Measurements from ENCODE around the gene RALGPS2. TPM values are rescaled to one million over a fixed set of nuclear protein-coding genes. Genes with fewer than 3 reads are reported as not detected.
"Not testable (repeated sequence)": the region's sequence is repeated elsewhere in the genome, so short reads cannot be mapped to it uniquely, and the experiment has no call there.

The RALGPS2 gene
- total RNA-seq, 1 donor from 2014 or later: 24.7 TPM

DNA sequence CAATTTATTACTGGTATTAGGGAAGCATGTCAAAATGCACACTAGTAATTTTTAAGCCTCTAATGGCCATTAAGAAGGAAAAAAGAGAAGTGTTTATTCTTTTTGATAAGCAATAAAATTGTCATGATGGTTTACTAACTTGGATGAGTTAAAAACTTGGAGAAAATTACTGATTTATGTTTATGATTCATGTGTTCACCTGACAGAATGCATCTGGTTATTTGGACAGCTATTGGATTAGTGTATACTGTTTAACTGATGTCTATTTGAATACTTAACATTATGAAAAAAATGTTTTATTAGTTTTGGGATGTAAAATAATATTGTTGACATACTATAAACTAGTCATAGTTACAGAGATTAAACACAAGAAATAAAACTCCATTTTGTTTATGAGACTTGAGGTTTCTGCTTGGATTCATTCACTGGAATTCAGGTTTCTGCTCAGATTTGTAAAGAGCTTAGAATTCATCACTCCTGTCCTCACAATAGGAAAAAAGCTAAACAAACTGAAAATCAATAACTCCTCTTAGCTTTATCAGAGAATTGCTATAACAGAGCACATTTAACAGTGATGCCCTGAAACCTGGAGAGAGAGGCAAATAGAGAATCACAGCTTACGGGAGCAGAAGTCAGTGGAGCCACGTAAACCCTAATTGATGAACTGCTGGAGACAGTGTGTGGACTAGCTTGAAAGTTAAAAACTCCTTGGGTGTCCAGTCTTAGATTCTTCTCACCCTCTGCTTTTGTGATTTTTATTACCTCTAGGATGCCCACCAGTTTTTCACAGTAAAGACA is 56.7 kb downstream of the RALGPS2 start:
- no peak for DNase-seq (ENCODE audit: low read depth, low spot score)

DNA sequence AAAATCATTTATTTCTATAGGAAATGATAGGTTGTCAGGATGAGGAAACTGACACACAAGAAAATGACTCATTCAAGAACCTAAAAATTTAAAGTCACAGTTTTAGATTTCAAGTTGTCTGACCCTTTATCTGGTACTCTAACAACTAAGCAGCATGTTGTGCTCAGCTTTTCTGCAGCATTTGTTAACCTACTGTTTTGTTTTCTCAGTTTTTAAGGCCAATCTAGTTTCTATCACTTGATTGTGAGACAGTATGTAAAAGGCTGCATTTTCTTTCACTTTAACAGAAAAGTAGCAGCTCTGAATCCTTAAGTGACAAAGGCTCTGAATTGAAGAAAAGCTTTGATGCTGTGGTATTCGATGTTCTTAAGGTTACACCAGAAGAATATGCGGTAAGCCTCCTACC is 59.1 kb downstream of the RALGPS2 start:
- no peak for DNase-seq (ENCODE audit: low read depth, low spot score)

DNA sequence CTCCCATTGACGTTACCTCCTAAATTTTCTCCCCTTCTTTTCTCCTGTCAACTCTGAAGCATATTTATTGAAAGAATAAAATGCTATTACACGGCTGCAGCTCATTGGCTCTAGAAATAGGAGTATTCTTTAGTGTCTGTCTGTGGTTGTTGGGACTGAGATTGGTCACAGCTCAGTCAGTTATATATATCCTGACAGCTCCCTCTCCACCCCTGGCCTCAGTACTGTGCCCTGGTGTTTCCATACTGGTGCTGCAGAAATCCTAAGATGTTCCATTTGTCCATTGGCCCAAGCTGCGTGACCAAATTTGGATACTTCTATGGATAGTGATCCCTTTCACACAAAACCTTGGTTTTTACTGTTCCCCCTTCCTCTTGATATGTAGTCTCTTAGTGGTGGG is 67.3 kb downstream of the RALGPS2 start:
- no peak for DNase-seq (ENCODE audit: low read depth, low spot score)

DNA sequence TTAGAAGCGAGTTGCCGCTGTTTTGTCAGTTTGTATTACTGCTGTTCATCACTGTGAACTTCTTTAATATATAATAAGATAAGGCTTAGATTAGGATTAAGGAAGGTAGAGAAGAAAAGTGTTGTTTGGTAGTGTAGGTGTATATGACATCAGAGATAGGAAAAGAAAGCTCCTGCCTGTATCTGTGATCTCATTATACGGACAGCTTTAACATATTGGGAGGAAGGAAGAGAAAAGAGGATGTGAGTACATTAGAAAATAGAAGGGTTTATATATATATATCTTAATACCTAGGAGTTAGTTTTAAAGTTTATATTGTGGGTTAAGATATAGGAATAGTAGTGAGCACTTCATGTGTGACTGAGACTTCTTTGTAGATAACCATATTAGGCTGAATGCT is 71.0 kb downstream of the RALGPS2 start:
- DNase-seq (ENCODE audit: low read depth, low spot score): no peak

DNA sequence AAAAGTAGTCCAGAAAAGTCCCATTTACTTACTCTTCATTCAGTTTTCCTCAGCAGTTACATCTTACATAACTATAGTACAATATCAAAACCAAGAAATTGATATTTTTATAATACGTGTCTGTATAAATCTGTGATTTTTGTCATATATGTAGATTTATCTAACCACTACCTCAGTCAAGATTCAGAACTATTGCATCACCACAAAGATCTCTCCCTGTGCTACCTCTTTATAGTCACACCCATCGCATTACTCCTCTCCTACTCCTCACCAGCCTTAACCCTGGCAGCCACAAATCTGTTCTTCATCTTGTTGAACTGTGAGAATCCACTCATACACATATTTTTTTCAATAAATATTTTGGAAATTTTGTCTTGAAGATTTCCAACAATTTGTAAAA is 72.5 kb downstream of the RALGPS2 start:
- DNase-seq (ENCODE audit: low read depth, low spot score): no peak

DNA sequence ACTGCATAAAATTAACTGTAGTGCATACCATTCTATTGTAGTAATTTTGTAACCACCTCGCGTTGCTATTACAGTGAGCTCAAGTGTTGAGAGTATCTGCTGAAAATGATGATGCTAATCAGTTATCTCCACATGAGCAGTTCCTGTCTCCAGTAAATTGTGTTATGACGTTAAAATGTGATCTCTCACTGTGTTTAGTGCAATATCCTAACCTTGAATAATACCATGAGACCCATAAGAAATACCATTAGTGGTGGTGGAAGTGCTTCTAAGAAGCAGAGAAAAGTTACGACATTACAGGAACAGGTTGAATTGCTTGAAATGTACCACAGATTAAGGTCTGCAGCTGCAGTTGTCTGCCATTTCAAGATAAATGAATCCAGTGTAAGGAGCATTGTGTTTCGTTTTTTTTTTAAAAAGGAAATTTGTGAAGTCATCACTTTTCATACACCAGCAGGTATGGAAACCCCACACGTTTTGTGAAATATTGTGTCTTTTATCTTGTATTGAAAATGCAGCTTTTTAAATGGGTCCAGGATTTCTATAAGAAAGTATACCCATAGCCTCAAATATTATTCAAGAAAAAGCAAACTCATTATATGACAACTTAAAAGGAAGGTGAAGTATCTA is 73.3 kb downstream of the RALGPS2 start:
- no peak for DNase-seq (ENCODE audit: low read depth, low spot score)

DNA sequence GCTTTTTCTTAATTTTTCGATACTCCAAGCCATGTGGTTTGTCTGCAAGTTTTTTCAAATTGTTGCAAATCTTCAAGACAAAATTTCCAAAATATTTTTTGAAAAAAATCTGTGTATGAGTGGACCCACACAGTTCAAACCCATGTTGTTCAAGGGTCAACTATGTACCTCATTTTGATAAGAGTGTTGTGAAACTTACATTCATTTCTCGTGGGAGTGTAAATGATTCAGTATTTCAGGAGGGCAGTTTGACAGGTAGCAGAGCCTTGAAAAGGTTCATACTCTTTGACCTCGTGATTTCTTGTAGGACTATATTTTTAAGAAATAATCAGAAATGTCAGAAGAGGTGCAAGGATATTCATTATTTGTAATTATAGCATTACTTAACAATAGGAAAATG is 77.8 kb downstream of the RALGPS2 start:
- DNase-seq (ENCODE audit: low read depth, low spot score): no peak

DNA sequence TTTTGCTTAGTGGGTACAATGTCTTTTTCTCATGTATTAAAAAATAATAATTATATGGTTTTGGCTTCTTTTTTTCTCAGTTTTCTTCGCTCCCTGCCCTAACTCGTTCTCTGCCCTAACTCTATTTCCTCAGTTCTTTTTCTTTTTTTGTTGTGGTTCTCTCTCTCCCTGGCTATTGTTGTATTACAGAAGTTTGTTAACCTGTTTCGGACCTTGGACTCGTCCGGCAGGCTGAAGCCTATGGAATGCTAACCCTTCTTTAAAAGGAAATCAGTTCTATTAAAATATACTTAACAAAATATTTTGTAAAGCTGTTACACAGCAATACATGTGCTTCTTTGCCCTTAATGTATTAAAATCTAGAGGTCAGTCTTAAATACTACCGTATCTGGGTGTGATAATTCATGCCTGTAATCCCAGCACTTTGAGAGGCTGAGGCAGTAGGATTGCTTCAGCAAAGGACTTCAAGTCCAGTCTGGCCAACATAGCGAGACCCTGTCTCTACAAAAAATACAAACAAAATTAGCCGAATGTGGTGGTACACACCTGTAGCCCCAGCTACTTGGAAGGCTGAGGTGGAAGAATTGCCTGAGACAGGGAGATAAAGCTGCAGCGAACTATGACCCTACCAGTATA is 81.7 kb downstream of the RALGPS2 start:
- DNase-seq (ENCODE audit: low read depth, low spot score): no peak

DNA sequence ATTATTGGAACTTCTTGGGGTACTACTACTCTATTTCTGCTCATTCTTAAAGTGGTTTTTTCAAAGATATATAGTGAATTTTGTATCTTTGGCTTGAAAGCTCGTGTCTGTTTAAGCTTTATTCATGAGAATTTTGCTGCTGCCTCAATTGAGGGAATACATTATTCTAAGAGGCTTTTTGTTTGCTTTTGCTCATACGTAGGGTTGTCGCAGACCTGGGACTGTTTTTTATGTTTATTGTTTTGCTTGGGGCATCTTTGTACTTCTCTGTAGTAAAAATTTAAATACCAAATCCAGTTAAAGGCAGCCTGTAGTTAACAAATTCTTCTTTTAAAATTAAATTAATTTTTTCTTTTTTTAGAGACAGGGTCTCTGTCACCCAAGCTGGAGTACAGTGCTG is 83.5 kb downstream of the RALGPS2 start:
- DNase-seq (ENCODE audit: low read depth, low spot score): no peak

DNA sequence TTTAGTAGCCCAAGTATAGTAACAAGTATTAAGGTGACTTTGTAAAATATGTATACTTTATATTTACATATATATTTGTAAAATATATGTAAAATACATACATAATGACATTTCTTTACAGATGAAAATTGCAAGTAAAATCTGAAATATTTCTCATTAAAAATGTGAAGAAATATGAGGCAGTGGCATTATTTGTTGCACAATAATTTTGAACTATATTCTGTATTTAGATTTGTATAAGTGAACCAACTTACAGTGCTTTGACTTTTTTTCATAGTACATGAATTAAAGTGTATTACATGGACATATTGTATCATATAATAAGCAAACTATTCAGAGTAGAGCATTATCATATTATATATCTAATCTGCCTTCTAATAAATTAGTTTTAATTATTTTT is 85.5 kb downstream of the RALGPS2 start:
- DNase-seq (ENCODE audit: low read depth, low spot score): no peak

DNA sequence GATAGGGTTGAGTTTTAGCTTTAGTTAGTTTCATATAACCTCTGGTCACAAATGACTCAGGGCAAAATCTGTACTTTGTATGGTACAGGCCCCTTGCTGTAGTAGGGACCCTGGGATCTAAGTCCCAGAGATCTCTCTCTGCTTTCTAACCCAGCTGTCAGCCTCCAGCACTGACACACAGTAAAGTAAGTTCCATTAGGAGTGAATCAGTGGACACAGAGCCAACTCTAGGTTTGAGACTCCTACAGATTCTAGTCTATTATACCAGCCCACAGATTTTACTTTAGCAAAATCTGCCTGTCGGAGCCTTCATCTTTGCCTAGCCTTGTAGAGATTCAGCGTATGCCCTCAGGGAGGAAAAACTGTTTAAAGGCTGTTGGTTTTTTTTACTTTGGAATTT is 93.4 kb downstream of the RALGPS2 start:
- no peak for DNase-seq (ENCODE audit: low read depth, low spot score)

DNA sequence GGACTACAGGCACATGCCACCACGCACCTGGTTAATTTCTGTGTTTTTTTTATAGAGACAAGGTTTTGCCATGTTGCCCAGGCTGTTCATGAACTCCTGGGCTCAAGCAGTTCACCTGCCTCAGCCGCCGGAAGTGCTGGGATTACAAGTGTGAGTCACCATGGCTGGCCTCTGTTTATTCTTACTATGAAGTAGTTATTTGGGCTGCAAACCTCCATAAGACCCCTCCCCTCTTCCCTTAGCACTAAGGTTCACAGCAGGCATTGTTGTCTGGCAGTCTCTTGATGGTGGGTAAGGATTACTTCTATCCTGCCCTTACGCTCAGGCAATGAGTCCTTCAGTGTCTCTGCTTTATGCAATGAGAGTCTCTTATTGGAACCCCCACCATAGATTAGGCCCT is 94.1 kb downstream of the RALGPS2 start:
- no peak for DNase-seq (ENCODE audit: low read depth, low spot score)

DNA sequence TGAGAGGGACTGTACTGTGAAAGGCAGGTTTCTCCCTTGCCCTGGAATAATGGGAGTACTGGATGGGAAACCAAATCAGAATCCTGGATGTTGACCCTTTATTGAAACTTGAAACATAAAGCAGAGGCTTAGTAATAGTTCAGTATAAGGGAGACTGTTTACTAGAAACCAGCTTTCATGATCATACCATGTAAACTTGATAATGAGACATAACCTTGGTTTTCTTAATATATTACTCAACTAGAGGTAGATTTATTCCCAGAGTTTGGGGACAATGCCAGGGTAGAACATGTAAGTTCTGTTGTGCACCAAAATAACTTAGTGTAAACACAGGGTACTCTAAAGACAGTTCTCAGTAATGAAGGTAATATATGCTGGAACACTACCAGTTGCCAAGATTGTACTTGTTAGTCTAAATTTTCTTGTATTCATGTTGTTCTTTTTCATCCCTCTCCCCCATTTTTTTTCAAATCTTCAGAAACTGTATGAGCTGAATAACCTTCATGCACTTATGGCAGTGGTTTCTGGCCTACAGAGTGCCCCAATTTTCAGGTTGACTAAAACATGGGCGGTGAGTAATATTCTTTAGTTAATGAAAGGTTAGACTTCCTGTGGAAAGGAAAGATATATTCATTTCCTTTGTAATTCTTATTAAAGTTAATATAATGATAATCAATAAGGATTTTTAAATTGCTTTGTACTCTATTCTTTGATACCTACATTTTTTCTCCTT is 96.3 kb downstream of the RALGPS2 start:
- no peak for DNase-seq (ENCODE audit: low read depth, low spot score)

DNA sequence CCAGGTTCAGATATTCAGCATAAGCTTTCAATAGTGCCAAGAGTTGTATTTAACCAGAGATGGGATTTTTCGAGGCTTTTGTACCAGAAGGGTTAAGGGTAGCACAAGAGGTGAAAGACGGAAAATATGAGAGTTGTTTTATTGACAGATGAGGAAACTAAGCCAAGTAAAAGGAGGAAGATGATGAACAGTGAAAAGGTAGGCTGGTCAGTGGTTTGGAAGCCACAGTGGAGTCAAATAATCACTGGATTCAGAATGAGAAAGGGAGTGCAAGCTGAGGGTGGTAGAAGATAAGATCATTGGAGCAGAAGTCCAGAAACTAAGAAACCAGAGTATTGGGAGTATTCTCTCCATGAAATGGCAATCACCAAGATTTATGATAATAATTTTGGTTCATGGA is 100.1 kb downstream of the RALGPS2 start:
- DNase-seq (ENCODE audit: low read depth, low spot score): no peak

DNA sequence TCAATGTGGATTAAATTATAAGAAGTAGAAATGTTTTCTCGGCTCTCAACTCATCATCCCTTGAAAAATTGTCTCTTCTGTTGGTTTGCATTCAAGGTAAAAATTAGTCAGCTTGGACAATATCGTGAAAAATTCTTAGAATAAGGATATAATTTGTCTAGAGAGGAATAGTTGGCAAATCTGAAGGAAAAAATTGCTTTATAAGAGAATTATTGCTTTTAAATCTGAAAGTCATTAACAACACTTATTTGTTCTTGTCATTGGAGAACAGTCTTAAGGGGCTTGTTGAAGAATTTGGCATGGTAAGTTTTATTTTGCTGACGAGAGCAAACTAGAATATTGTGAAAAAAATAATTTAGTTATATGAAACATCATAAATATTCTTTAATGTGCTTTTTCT is 119.4 kb downstream of the RALGPS2 start:
- no peak for DNase-seq (ENCODE audit: low read depth, low spot score)

DNA sequence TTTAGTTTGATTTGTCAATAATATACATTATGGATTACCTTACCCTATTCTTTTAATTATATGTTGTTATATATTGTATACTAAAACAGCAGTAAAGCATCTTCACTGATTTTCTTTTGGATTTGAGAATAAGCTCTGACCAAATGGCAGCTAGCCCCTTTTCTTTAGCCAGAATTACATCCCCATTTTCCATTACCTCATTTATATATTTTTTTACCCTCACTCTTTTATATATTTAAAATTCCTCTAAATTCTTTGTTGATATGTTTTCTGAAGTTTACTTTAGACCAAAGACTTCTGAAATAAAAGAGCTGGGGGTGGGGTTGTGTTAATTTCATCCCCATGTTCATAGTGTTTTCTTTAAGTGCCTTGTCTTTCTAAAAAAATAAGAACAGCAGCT is 121.3 kb downstream of the RALGPS2 start:
- no peak for DNase-seq (ENCODE audit: low read depth, low spot score)

DNA sequence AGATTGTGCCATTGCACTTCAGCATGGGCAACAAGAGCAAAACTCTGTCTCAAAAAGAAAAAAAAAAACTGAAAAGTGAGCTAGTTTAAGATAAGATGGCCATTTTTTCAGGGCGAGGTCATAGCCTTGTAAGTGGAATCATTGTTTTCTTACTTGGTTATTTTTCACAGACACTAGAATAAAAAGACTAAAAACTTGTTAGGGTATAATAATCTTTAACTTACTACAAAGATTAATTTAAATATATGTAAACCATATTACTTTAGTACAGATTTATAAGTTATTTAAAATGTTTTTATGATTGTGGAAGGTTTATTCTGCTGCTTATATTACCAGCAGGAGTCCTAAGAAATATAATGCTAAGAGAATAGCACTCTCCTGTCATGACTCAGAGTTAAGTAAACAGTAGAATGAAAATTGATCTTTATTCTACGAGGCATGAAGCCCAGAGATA is 122.4 kb downstream of the RALGPS2 start:
- no peak for DNase-seq (ENCODE audit: low read depth, low spot score)

DNA sequence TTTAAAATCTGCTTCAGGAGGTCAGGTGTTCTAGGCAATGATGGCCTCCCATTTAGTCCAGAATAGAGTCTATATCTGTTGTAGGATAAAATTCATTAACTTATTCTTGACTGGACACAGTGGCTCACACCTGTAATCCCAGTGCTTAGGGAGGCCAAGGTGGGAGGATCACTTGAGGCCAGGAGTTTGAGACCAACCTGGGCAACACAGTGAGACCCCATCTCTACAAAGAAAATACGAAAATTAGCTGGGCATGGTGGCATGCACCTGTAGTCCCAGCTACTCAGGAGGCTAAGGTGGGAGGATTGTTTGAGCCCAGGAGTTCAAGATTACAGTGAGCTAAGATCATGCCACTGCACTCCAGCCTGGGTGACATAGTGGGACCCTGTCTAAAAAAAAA is 122.9 kb downstream of the RALGPS2 start:
- not testable (repeated sequence) for DNase-seq (ENCODE audit: low read depth, low spot score)

DNA sequence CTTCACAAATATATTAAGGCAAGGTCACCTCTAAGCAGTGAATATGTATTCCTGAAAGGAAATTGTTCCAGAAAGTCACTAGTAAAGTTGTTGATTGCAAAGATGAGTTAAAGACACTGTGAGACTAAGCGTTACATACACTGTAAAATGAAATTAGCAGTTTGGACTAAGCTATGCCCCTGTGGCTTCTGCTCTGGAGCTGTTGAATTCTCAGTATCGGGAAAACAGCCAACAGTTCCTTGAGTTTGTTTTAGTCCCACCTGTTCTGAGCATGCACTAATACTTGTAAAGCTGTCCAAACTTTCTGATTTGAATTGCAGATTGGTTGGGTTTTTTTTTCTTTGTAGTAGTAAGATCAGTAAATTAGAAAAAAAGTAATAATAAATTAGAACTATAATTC is 124.9 kb downstream of the RALGPS2 start:
- DNase-seq (ENCODE audit: low read depth, low spot score): no peak

DNA sequence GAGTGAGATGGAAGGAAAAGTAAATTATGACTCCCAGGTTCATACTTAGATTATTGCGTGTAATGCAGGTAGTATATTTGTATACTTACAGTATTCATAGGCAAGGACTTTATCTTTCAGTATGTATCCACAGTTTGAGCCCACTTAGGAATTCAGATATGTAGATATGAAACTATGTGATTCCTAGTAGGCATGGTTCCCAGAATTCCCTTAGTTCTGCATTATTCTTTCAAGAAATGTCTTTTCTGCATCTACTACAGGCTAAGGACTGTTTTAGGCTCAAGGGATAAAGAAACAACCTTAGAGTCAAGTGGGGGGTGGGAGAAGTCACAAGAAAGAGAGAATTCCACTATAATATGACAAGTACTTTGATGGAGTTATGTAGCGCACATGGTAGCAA is 132.1 kb downstream of the RALGPS2 start:
- DNase-seq (ENCODE audit: low read depth, low spot score): no peak

DNA sequence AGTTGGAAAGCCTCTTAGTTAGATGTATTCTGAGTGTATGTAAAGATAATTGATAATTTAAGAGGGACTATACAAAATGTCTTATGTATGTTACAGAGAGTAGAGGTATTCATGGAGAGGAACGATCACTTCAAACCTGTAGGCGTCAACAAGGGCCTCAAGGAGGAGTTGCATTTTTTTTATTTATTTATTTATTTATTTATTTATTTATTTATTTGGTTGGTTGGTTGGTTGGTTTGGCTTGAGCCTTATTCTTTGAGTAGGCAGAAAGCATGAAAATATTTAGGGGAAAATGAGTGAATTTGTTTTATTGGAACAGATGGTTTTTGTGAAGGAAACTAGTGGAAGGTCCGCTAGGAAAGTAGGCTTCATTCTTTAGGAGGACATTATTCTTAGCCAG is 137.4 kb downstream of the RALGPS2 start:
- no peak for DNase-seq (ENCODE audit: low read depth, low spot score)

DNA sequence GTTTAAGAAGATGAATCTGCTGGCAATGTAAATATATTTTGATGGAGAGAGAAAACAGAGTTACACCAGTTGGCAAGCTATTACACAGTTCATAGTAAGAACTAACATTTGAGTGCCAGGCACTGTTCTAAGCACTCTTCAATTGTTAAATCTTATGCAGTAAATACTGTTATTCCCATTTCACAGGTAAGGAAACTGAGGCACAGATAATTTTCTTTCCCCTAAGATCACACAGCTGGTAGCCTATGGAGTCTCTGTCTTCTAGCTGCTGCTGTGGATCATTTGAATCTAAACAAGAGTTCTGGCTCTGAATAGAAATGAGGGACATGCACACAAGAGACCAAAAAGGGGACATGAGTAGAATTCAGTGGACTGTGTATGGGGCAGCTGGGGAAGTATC is 137.8 kb downstream of the RALGPS2 start:
- DNase-seq (ENCODE audit: low read depth, low spot score): no peak

All from pulmonary artery endothelial cell (primary cell).